VCaP (cell line): ENCODE results near the gene TNS3.

ENCODE experiments used
- H3K27ac ChIP-seq: fragments of 450-650 bp; 2 replicates; pipeline ENCODE4 v1.5.1; 2017
- CTCF ChIP-seq: fragments of 450-650 bp; conservative IDR thresholded peaks from 2 replicates; pipeline ENCODE4 v1.5.1; 2017; ENCODE audit warnings: mild to moderate bottlenecking, moderate library complexity

The TNS3 gene

DNA sequence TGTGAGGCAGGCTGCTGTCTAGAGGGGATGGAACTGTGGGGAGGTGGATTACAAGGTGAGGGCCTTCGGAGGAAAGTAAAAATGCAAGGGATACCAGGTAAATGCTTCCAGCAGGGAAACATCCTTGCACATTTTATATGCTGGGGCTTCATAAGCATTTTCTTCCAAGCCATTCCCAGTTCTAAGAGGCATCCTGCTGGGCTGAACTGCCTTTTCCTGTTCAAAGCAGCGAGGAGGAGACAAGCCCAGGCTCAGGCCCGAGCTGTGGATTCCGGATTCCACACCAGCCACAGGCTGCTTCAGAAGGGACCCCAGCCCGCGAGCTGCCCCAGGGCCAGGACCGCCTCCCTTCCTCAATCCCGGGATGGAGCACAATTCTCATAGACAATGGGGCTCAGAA is 249.7 kb downstream of the TNS3 start:
- H3K27ac ChIP-seq, result no peak overlapping the region
- TF ChIP-seq CTCF, result no peak

DNA sequence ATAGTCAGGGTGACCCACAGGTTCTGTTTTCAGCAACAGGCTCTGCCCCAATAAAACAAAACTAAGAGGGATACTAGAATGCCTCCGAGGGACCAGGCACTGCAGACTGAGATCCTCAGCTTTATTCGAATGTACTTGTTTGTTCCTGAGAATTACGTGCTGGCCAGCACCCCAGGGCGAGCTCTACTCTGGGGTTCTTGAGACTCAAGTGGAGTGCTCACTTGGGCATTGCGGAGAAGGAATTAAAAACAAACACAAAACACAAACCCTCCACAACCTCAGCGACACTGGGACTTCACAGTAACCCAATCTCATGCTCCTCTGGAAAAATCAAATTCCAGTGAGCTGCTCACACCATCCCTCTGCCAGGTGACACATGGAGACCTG is 250.7 kb downstream of the TNS3 start:
- no peak for TF ChIP-seq CTCF
- H3K27ac ChIP-seq, result no peak overlapping the region

- no peak overlapping the region for H3K27ac ChIP-seq
- TF ChIP-seq CTCF, result no peak
Observed at GRCh38 chr7:47330561-47331178, 251.2 kb downstream of the TNS3 start.

- no peak for TF ChIP-seq CTCF
- no peak overlapping the region for H3K27ac ChIP-seq
Observed at GRCh38 chr7:47330026-47330425, 251.9 kb downstream of the TNS3 start.

DNA sequence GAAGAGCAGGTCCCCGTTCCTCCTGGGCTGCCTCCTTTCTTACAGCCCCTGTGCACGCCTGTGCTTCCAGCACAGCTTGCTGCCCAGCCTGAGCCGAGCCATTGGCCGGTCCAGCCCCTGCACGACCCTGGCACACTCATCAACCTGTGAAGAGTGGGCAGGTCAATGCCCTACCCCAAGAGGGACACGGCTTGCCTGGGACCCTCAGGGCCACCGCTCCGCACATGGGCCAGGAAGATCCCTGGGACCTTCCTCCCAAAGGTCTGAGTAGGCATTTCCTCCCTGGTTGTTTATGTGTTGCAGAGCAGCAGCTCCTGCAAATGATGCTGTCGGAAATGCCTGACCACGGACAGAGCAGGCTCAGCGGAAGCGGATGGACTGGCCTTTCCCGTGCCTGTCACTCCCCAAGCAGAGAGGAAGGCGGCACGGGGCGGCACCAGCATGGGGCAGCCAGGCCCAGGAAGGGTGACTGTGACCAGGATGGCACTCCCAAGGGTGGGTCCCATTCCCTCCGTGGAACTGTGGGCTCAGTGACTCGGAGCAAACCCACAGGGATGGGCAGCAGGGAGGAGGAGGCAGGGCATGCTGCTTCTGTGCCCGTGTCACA is 252.5 kb downstream of the TNS3 start:
- TF ChIP-seq CTCF, result no peak
- H3K27ac ChIP-seq, result no peak overlapping the region

- TF ChIP-seq CTCF, result no peak
- no peak overlapping the region for H3K27ac ChIP-seq
Observed at GRCh38 chr7:47328392-47329319, 253.3 kb downstream of the TNS3 start.

- TF ChIP-seq CTCF, result no peak
- H3K27ac ChIP-seq, result no peak overlapping the region
Observed at GRCh38 chr7:47327698-47328391, 254.1 kb downstream of the TNS3 start.
